NB4 (cell line): ENCODE data around the gene EMC7.

Experiments
- TF ChIP-seq, protein P1 (sequence below): IDR thresholded peaks from one replicate; pipeline ENCODE4 v1.5.1; 2012; ENCODE audit warnings: low read depth, low read length
- TF ChIP-seq, protein P2 (sequence below): IDR thresholded peaks from 2 replicates; pipeline ENCODE4 v1.6.1; 2011; ENCODE audit warnings: low read depth, low read length

- TF ChIP-seq, protein P1, sequence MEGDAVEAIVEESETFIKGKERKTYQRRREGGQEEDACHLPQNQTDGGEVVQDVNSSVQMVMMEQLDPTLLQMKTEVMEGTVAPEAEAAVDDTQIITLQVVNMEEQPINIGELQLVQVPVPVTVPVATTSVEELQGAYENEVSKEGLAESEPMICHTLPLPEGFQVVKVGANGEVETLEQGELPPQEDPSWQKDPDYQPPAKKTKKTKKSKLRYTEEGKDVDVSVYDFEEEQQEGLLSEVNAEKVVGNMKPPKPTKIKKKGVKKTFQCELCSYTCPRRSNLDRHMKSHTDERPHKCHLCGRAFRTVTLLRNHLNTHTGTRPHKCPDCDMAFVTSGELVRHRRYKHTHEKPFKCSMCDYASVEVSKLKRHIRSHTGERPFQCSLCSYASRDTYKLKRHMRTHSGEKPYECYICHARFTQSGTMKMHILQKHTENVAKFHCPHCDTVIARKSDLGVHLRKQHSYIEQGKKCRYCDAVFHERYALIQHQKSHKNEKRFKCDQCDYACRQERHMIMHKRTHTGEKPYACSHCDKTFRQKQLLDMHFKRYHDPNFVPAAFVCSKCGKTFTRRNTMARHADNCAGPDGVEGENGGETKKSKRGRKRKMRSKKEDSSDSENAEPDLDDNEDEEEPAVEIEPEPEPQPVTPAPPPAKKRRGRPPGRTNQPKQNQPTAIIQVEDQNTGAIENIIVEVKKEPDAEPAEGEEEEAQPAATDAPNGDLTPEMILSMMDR: no peak
- TF ChIP-seq, protein P2, sequence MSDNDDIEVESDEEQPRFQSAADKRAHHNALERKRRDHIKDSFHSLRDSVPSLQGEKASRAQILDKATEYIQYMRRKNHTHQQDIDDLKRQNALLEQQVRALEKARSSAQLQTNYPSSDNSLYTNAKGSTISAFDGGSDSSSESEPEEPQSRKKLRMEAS: no peak
These were observed 31.7 kb downstream of the EMC7 start for GRCh38 chr15:34070003-34070402.
